Measurements from ENCODE around the gene EN2.

The EN2 gene

DNA sequence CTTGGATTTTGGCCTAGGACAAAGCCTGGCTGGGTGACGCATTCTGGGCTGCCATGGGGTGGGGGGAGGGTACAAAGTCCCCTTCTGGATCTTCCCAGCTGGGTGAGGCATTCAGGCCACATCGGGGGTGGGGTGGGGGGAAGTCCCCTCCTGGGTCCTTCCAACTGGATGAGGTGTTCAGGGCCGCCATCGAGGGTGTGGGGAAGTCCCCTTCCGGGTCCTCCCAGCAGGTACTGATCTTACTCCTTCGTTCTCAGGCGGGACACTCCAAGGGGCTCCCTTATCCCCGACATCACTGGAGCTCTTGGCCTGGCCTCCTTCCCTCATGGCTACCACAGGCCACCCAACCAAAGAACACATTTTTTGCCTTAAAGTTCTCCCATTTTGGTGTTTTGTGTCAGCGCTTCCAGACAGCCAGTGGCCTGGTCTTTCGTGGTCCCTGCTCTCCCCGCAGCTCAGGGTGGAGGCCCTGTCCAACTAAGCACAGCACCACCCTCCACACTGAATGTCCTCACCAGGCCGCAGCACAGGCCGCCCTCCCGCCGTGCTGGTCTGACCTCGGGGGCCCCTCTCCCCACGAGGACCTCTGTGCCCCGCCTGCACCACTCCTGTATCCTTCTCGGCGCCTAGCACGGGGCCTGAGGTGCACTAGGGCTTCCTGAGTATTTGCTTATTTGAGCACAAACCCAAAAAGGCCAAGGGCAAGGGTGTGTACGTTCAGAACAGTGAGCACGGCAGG lies 38.5 kb downstream of the EN2 start:
- TF ChIP-seq EGR1 (IDR thresholded peaks at IDR 0.05) (no peak), TEAD4 (IDR thresholded peaks at IDR 0.05) (no peak), FOXM1 (IDR thresholded peaks at IDR 0.05; ENCODE audit: borderline replicate concordance, low read depth) (no peak), ZBTB7A (IDR thresholded peaks at IDR 0.05; ENCODE audit: low read depth) (no peak), TAF1 (IDR thresholded peaks at IDR 0.05; ENCODE audit: low read depth) (no peak), CEBPB (IDR thresholded peaks at IDR 0.05) (no peak), REST (IDR thresholded peaks at IDR 0.05; ENCODE audit: low read depth) (no peak), RAD21 (IDR thresholded peaks at IDR 0.05; ENCODE audit: low read depth) (no peak), EP300 (IDR thresholded peaks at IDR 0.05; ENCODE audit: borderline replicate concordance) (no peak), CREB1 (IDR thresholded peaks at IDR 0.05; ENCODE audit: low read depth) (no peak), TCF12 (IDR thresholded peaks at IDR 0.05; ENCODE audit: low read depth) (no peak), NFIC (IDR thresholded peaks at IDR 0.05) (no peak), YY1 (IDR thresholded peaks at IDR 0.05; ENCODE audit: low read depth) (no peak)
- TF ChIP-seq, protein P1, sequence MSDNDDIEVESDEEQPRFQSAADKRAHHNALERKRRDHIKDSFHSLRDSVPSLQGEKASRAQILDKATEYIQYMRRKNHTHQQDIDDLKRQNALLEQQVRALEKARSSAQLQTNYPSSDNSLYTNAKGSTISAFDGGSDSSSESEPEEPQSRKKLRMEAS (IDR thresholded peaks at IDR 0.05), result no peak
- TF ChIP-seq, protein P2, sequence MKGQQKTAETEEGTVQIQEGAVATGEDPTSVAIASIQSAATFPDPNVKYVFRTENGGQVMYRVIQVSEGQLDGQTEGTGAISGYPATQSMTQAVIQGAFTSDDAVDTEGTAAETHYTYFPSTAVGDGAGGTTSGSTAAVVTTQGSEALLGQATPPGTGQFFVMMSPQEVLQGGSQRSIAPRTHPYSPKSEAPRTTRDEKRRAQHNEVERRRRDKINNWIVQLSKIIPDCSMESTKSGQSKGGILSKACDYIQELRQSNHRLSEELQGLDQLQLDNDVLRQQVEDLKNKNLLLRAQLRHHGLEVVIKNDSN (IDR thresholded peaks at IDR 0.05), result no peak

DNA sequence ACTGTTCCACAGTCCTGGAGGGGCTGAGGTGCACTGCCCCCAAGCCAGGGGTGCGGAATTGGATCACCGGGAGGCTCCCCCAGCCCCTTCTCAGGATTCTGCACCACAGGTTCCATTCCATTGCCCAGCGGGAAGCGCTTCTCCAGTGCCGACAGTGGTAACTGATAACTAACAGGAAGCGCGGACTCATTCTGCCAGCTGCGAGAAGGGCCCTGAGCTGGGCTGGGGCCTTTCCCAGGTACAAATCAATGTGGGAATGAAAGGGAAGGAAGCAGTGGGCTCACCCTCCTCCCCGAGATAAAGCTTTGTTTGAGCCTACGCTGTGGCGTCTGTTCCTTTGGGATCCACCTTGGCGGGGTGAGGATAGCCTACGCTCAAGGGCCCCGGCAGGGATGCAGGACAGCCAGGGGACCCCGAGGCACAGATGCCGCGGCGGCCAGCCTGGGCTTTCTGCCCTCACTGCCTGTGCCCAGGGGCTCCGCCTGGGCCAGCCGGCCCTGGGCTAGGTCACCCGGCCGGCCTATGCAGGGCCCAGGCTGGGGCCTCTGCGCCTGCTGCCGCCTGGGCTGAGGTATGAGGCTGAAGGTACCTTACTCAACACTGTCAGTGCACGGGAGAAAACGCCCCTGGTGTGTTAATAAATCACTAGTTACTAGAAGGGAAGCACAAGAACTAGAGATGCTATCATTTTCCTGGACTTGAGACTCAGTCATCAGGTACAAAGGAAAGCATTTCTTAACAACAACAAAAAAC lies 39.4 kb downstream of the EN2 start:
- no peak for TF ChIP-seq YY1 (IDR thresholded peaks at IDR 0.05; ENCODE audit: low read depth)
- no peak for TF ChIP-seq TEAD4 (IDR thresholded peaks at IDR 0.05)
- TF ChIP-seq TCF12 (IDR thresholded peaks at IDR 0.05; ENCODE audit: low read depth), result no peak
- no peak for TF ChIP-seq EP300 (IDR thresholded peaks at IDR 0.05; ENCODE audit: borderline replicate concordance)
- no peak for TF ChIP-seq RAD21 (IDR thresholded peaks at IDR 0.05; ENCODE audit: low read depth)
- TF ChIP-seq, protein P1 (IDR thresholded peaks at IDR 0.05), result no peak
- no peak for TF ChIP-seq CREB1 (IDR thresholded peaks at IDR 0.05; ENCODE audit: low read depth)
- TF ChIP-seq ZBTB7A (IDR thresholded peaks at IDR 0.05; ENCODE audit: low read depth), result no peak
- no peak for TF ChIP-seq CEBPB (IDR thresholded peaks at IDR 0.05)
- no peak for TF ChIP-seq TAF1 (IDR thresholded peaks at IDR 0.05; ENCODE audit: low read depth)
- no peak for TF ChIP-seq NFIC (IDR thresholded peaks at IDR 0.05)
- TF ChIP-seq, protein P2 (IDR thresholded peaks at IDR 0.05), result no peak

GRCh38 chr7:155505422-155505793 lies 47.5 kb downstream of the EN2 start:
- TF ChIP-seq NFIC (IDR thresholded peaks at IDR 0.05), result no peak

DNA sequence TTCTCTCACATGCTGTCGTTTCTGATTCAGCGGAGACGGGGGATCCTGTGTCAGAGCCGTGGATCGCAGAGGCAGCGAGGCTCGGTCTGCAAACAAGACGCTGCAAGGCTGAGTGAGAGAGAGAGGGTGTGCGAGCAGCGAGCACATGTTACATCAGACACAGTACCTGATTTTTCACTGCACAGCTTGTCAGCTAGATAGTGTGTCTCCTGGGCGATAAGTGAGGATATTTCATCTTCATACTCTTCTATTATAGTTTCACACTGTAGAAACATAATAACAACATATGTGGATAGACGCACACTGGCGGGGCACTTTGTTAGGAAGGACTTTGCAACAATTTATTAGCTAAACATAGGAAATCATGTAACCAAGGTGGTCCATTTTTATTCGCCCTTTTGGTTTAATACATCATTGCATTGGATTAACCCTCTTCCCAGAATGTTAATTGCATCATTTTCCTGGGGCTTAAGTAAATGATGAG lies 49.0 kb downstream of the EN2 start:
- TF ChIP-seq EP300 (IDR thresholded peaks at IDR 0.05; ENCODE audit: borderline replicate concordance) (no peak), NFIC (IDR thresholded peaks at IDR 0.05) (no peak), TAF1 (IDR thresholded peaks at IDR 0.05; ENCODE audit: low read depth) (no peak), TCF12 (IDR thresholded peaks at IDR 0.05; ENCODE audit: low read depth) (no peak), CREB1 (IDR thresholded peaks at IDR 0.05; ENCODE audit: low read depth) (no peak), FOXM1 (IDR thresholded peaks at IDR 0.05; ENCODE audit: borderline replicate concordance, low read depth) (no peak)
- TF ChIP-seq, protein P1 (IDR thresholded peaks at IDR 0.05), result no peak
- TF ChIP-seq, protein P2 (IDR thresholded peaks at IDR 0.05), result no peak

GRCh38 chr7:155507576-155507975 lies 49.6 kb downstream of the EN2 start:
- no peak for TF ChIP-seq TCF12 (IDR thresholded peaks at IDR 0.05; ENCODE audit: low read depth)
- TF ChIP-seq, protein P1 (IDR thresholded peaks at IDR 0.05), result no peak
- TF ChIP-seq EP300 (IDR thresholded peaks at IDR 0.05; ENCODE audit: borderline replicate concordance), result no peak
- TF ChIP-seq EGR1 (IDR thresholded peaks at IDR 0.05), result no peak
- TF ChIP-seq, protein P2 (IDR thresholded peaks at IDR 0.05), result no peak
- no peak for TF ChIP-seq CEBPB (IDR thresholded peaks at IDR 0.05)
- TF ChIP-seq RAD21 (IDR thresholded peaks at IDR 0.05; ENCODE audit: low read depth), result no peak
- TF ChIP-seq ZBTB7A (IDR thresholded peaks at IDR 0.05; ENCODE audit: low read depth), result no peak
- no peak for TF ChIP-seq YY1 (IDR thresholded peaks at IDR 0.05; ENCODE audit: low read depth)
- no peak for TF ChIP-seq CREB1 (IDR thresholded peaks at IDR 0.05; ENCODE audit: low read depth)
- no peak for TF ChIP-seq TAF1 (IDR thresholded peaks at IDR 0.05; ENCODE audit: low read depth)
- no peak for TF ChIP-seq FOXM1 (IDR thresholded peaks at IDR 0.05; ENCODE audit: borderline replicate concordance, low read depth)
- TF ChIP-seq NFIC (IDR thresholded peaks at IDR 0.05), result no peak
- no peak for TF ChIP-seq REST (IDR thresholded peaks at IDR 0.05; ENCODE audit: low read depth)
- TF ChIP-seq TEAD4 (IDR thresholded peaks at IDR 0.05), result no peak

Data from Ishikawa (cell line).